D721Med (cell line): ENCODE data around the gene C3orf18.

Experiments
- DNase-seq: peaks from one replicate; pipeline ENCODE4 v3.0.0; 2011; ENCODE audit warnings: low spot score; ENCODE audit not compliant: insufficient read length
- FAIRE-seq: peaks from 2 replicates; lab custom pipeline; 2011; peaks lifted over from hg19 to GRCh38; lab: Jason Lieb, UNC
- CTCF ChIP-seq: IDR thresholded peaks from 2 replicates; pipeline ENCODE4 v1.5.1; 2012; ENCODE audit warnings: mild to moderate bottlenecking, control low read depth; ENCODE audit not compliant: insufficient read depth; ENCODE audit errors: missing control alignments

C3orf18 gene

DNA sequence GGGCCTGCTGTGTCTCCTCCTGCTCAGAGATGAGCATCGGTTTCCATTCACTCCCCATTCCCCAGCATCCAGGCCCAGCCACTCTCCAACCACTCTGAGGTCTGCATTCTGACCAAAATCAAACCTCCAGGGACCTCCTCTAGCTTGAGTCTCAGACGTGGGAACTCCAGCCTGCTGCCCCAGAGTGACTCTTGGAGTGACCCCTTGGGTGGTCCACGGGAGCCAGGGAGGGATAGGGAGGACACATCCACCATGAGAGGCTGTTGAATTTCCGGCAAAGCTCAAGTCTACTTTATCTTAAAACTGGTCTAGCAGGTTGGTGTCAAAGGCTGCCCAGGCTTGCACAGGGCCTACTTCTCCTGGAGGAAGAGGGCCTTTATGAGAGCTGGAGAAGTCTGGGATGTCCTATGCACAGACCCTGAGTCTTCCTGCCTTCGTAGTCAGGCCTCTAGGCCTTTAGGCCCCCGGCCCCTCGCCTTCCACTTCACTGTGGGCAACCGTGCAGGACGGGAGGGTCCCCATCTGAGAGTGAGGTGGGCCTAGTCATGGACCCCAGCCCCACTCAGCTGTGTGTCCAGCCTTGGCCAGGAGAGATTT is 35.1 kb upstream of the C3orf18 start:
- DNase-seq (no peak), FAIRE-seq (no peak)
- no peak for TF ChIP-seq CTCF

DNA sequence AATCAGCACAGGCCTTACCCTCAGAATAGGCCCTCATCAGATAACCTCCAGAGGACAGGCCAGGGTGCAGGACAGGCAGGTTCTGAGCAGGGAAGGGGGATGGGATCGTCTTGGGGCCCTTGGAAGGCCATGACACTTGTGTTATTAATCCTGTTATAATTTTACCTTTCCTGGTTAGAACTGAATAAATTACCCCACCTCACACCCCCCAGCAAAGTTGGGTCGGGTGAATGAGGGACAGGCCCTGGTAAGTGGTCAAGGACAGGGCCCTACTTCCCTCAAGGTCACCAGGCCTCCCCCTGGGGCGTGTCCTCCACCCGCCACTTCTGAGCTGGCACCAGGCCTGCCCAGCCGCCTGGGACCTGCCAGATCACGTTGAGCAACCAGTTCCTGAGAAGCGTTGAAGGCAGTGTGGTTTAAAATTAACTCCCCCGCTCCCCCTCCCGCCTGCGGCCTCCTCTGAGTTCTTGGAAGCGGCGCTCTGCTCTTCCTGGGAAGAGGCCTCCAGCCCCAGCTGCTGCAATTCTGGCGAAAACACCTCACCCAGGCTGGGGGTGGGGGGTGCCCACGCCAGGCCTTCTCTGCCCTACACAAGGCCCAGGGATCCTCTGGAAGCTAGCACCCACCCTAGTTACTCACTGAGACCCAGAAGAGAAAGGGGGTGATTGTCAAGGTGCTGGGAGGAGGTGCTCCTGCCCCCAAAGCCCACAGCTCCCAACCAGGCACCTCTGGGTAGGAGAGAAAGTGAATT is 33.5 kb upstream of the C3orf18 start:
- FAIRE-seq (no peak), DNase-seq (no peak)
- no peak for TF ChIP-seq CTCF

DNA sequence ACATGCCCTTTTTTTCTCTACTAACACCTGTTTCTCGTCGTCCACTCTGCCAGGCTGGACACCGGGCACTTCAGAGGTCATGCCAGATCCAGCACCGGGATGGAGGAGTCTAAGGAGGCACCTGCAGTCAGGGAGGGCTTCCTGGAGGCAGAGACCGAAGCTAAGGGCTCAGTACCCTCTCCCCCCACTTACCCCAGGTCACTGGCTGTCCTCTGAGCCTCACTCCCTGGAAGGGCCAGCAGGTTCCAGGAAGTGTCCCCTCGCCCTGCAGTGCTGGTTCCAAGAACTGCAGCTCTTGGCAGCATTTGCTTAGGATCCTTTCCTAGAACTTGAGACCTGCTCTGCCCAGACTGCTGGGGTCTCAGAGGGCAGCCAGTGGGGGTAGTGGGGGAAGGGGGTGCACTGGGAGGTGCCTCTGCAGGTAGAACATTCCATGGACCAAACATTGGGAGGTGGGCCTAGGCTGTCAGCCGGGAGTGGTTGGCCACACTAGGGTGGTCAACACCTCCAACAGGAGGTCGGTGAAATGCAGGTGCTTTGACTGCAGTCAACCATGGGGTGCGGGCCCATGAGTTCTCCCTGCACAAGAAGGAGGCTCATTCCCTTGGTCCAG is 32.7 kb upstream of the C3orf18 start:
- no peak for DNase-seq
- TF ChIP-seq CTCF: no peak
- FAIRE-seq: no peak

DNA sequence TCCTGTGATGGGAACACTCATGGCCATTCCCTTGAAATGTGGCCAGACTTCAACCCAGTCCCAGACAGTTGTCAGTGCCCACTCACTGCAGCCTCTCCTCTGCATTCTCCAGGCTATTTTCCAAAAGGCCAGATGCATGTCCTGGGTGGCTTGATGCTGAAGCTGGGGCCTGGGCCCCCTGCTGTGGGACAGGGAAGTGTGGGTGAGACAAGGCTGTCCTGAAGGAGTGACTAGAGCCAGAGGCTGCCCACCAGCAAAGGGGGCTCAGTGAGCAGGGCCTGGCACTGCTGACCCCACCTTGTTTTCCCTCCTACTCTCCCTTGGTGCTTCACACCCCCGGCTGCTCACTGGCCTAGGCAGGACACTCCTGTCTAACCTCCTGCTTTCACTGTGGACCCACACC is 32.2 kb upstream of the C3orf18 start:
- no peak for TF ChIP-seq CTCF
- FAIRE-seq (no peak), DNase-seq (no peak)

GRCh38 chr3:50599115-50599715 is 31.7 kb upstream of the C3orf18 start:
- FAIRE-seq (no peak), DNase-seq (no peak)
- no peak for TF ChIP-seq CTCF

DNA sequence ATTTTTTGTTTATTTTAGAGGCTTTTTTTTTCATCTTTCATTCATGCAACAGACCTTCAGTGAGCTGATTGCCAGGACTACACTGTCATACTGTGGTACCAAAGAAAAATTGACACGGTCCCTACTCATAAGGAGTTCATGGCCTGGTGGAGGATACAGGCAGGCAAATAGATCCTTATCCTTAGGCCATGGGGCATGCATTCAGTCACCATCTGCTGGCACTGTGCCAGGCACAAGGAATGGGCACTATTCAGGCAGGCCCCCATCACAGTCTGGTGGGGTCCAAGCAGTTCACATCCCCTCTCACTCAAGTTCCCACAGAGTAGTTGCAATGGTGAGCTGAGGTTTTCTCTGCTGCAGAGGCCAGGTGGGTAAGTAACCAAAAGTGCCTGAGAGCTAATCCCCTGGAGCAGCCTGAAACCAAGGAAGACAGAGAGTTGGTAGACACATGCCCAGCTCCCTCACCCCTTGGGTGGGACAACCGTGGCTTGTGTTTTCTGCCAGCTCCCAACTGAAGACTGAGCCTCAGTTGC is 26.8 kb upstream of the C3orf18 start:
- no peak for TF ChIP-seq CTCF
- no peak for DNase-seq

More for the DNA sequence above, 26.8 kb upstream of the C3orf18 start:
- no peak for FAIRE-seq
